ENCODE results near the gene ALK.

DNA sequence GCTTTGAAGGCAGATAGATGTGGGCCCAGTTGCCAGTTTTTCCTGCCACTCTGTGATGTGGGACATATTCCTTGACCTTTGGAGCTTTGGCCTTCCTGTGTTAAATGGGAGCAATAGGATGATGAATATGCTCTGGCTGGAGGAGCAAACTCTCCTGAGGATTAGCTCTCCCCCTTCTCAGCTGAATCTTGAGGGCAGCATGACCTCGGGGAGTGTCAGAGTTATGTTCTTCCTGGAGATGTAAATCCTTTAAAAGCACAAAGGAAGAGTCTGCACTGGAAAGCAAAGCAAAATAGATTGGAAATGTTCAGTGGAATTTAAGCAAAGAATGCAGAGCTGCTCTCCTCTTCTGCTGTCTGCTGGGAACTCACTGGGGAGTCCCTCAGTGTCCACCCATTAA lies 160.1 kb downstream of the ALK start:
- TF ChIP-seq, protein P1, sequence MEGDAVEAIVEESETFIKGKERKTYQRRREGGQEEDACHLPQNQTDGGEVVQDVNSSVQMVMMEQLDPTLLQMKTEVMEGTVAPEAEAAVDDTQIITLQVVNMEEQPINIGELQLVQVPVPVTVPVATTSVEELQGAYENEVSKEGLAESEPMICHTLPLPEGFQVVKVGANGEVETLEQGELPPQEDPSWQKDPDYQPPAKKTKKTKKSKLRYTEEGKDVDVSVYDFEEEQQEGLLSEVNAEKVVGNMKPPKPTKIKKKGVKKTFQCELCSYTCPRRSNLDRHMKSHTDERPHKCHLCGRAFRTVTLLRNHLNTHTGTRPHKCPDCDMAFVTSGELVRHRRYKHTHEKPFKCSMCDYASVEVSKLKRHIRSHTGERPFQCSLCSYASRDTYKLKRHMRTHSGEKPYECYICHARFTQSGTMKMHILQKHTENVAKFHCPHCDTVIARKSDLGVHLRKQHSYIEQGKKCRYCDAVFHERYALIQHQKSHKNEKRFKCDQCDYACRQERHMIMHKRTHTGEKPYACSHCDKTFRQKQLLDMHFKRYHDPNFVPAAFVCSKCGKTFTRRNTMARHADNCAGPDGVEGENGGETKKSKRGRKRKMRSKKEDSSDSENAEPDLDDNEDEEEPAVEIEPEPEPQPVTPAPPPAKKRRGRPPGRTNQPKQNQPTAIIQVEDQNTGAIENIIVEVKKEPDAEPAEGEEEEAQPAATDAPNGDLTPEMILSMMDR (IDR thresholded peaks at IDR 0.05) = no peak
- no peak for TF ChIP-seq POLR2A (IDR thresholded peaks at IDR 0.05; ENCODE audit: low read depth)

All from esophagus muscularis mucosa (tissue), 3 donors.